Lung (tissue), 12 donors: Measurements from ENCODE around the gene FILIP1. TPM values are rescaled to one million over a fixed set of nuclear protein-coding genes. Genes with fewer than 3 reads are reported as not detected.

Source experiments
- ATAC-seq: fragments of 200-7000 bp; cut with Tn5 transposase; one replicate; pipeline ENCODE4 v1.9.1; 2020; ENCODE audit warnings: moderate number of reproducible peaks; ENCODE audit not compliant: insufficient read depth, low FRiP score
- DNase-seq, 3 donors: peaks; one replicate each; pipeline ENCODE4 v3.0.0-alpha.2; 2013 to 2017
- H3K27ac ChIP-seq, 2 donors: one replicate each; pipeline ENCODE4 v1.5.1; 2013; ENCODE audit warnings: mild to moderate bottlenecking in 2 of 2, moderate library complexity in 2 of 2, control low read depth in 1 of 2, inconsistent platforms in 1 of 2, low read depth in 1 of 2, low read length in 1 of 2
- H3K27me3 ChIP-seq, 3 donors: one replicate each; pipeline ENCODE4 v1.5.1; 2013; ENCODE audit warnings: low read length in 2 of 3; ENCODE audit not compliant: control insufficient read depth in 3 of 3, insufficient read depth in 3 of 3
- H3K36me3 ChIP-seq, 4 donors: one replicate each; pipeline ENCODE4 v1.5.1; 2013; ENCODE audit warnings: low read length in 4 of 4, mild to moderate bottlenecking in 1 of 4, moderate library complexity in 1 of 4; ENCODE audit not compliant: control insufficient read depth in 4 of 4, insufficient read depth in 4 of 4
- H3K4me1 ChIP-seq, 5 donors: one replicate each; pipeline ENCODE4 v1.5.1; 2013; ENCODE audit warnings: low read length in 5 of 5, mild to moderate bottlenecking in 2 of 5, moderate library complexity in 1 of 5; ENCODE audit not compliant: control insufficient read depth in 5 of 5, insufficient read depth in 5 of 5
- H3K4me3 ChIP-seq: one replicate; pipeline ENCODE4 v1.5.1; 2013; ENCODE audit warnings: mild to moderate bottlenecking, control low read depth, moderate library complexity
- H3K9ac ChIP-seq, 2 donors: one replicate each; pipeline ENCODE4 v1.5.1; 2013; ENCODE audit warnings: low read length in 2 of 2, control low read depth in 1 of 2; ENCODE audit not compliant: insufficient read depth in 1 of 2
- H3K9me3 ChIP-seq, 4 donors: one replicate each; pipeline ENCODE4 v1.5.1; 2013; ENCODE audit warnings: low read length in 3 of 4, mild to moderate bottlenecking in 1 of 4, moderate library complexity in 1 of 4; ENCODE audit not compliant: control insufficient read depth in 4 of 4, insufficient read depth in 3 of 4
- CTCF ChIP-seq: IDR thresholded peaks from 2 replicates; pipeline ENCODE4 v1.5.1; 2012; ENCODE audit warnings: mild to moderate bottlenecking; ENCODE audit errors: control extremely low read depth, extremely low read depth
- WGBS, 2 donors: extraction: QIAGEN DNeasy Blood & Tissue Kit; methylation state at CpG; one replicate each; pipeline ENCODE4 v1.1.7; 2013; 5-methylcytosine and 5-hydroxymethylcytosine counted together
- polyA plus RNA-seq, 2 donors: library from polyadenylated mRNA; stranded (reverse); fragments of 200-250 nt; gene quantifications; one replicate each; pipeline ENCODE4 v1.2.1, GENCODE V29; 2013
- total RNA-seq, 2 donors: library from RNA; depleted of rRNA in 1 of 2; stranded (reverse); fragments of >200 nt in 1 of 2; gene quantifications; one replicate each; pipeline ENCODE4 v1.2.1, GENCODE V29; 2014 to 2021
- donor health status: control.
- donor health status: control.
- donor health status: Bipolar disorder and iron deficiency.
- donor health status: healthy.
- donor health status: DM: yes; HTN: yes; CAD: no.

FILIP1 gene
- total and polyA plus RNA-seq, 4 donors = 5.6 to 24.1 (median 11.1) TPM

- Histone ChIP-seq H3K4me1 (peaks cover 0 to 19% (median 13%) of the 10 kb centered on the region in 5 donors), H3K9ac (peak overlapping the region in 1 of 2 donors; percentile 5), H3K27ac (no peak overlapping the region), H3K4me3 (no peak overlapping the region), H3K36me3 (peaks cover 2 to 19% (median 9%) of the 10 kb centered on the region in 4 donors), H3K9me3 (no peaks in the 10 kb centered on the region), H3K27me3 (no peaks in the 10 kb centered on the region)
- ATAC-seq (no peak), DNase-seq (no peak)
- WGBS, 2 donors = 75 to 77% methylated on average over 2 of the region's 2 CpGs
- no peak for TF ChIP-seq CTCF
Measured at GRCh38 chr6:75351570-75351969, 142.0 kb downstream of the FILIP1 start.

GRCh38 chr6:75350808-75351207 is 142.8 kb downstream of the FILIP1 start:
- Histone ChIP-seq H3K9me3 (no peaks in the 10 kb centered on the region), H3K27me3 (no peaks in the 10 kb centered on the region), H3K36me3 (peaks cover 2 to 20% (median 9%) of the 10 kb centered on the region in 4 donors), H3K27ac (no peak overlapping the region), H3K4me3 (no peak overlapping the region), H3K9ac (no peak overlapping the region), H3K4me1 (peaks cover 0 to 19% (median 10%) of the 10 kb centered on the region in 5 donors)
- 94% methylated on average over 6 of the region's 6 CpGs for WGBS, 2 donors
- no peak for TF ChIP-seq CTCF
- no peak for DNase-seq
- no peak for ATAC-seq

- Histone ChIP-seq H3K4me3 (no peak overlapping the region), H3K27me3 (no peaks in the 10 kb centered on the region), H3K27ac (no peak overlapping the region), H3K9me3 (no peaks in the 10 kb centered on the region), H3K4me1 (peaks cover 0 to 19% (median 10%) of the 10 kb centered on the region in 5 donors), H3K36me3 (peaks cover 2 to 20% (median 9%) of the 10 kb centered on the region in 4 donors), H3K9ac (peak overlapping the region in 1 of 2 donors; percentile 43)
- 43 to 49% methylated on average over 3 of the region's 3 CpGs for WGBS, 2 donors
- TF ChIP-seq CTCF = no peak
- no peak for DNase-seq
- no peak for ATAC-seq
Measured at GRCh38 chr6:75350156-75350555, 143.4 kb downstream of the FILIP1 start.
